SK-N-MC (cell line): ENCODE results near the gene GOLPH3L.

Source experiments
- EZH2 ChIP-seq: fragments of 200-600 bp; sonication (generic); IDR thresholded peaks from one replicate; pipeline ENCODE4 v1.6.1; 2017; ENCODE audit warnings: antibody characterized with exemption
- POLR2AphosphoS5 ChIP-seq: IDR thresholded peaks from 2 replicates; pipeline ENCODE4 v1.6.1; 2012; ENCODE audit warnings: mild to moderate bottlenecking, low read depth, low read length, borderline replicate concordance

DNA sequence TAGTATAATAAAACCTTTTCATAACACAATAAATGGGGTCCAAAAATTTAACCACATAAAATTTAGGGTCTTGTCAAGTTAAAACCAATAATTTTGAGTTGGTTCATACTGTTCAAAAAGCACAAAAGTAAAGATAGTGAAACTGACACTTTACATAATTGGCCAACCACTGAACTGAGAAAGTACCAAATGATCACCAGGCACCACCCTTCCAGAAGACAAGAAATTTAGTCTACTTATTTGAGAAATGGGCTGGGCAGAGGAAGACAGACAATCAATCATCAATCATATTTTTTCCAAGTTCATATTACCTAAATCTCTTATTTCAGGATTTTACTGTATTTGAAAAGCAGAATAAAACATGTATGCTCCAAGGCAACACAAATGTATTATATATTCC lies 6.5 kb upstream of the GOLPH3L start:
- TF ChIP-seq POLR2AphosphoS5 (no peak), EZH2 (no peak)
